ACHN (cell line): ENCODE data around the gene VRK1.

Experiments used
- DNase-seq: peaks from one replicate; pipeline ENCODE4 v3.0.0-alpha.2; 2015
- in situ Hi-C: cut with HindIII; loops from 2 replicates; pipeline ENCODE4 v1.10.0; 2017; ENCODE audit warnings: low sequenced_read_pairs, low pct_ligation_motif_present, low pct_unique_long_range_greater_than_20kb

The VRK1 gene

GRCh38 chr14:96903444-96904023 lies 106.4 kb downstream of the VRK1 start:
- no peak for DNase-seq
- in situ Hi-C loops, result no loop called here

GRCh38 chr14:96904201-96904600 lies 107.0 kb downstream of the VRK1 start:
- DNase-seq, result no peak
- in situ Hi-C loops, result no loop called here

GRCh38 chr14:96905065-96905464 lies 107.9 kb downstream of the VRK1 start:
- in situ Hi-C loops, result no loop called here

GRCh38 chr14:96905825-96906224 lies 108.6 kb downstream of the VRK1 start:
- DNase-seq, result no peak
- in situ Hi-C loops, result no loop called here

More at GRCh38 chr14:96905065-96905464, 107.9 kb downstream of the VRK1 start:
- DNase-seq, result no peak

- in situ Hi-C loops, result no loop called here
- no peak for DNase-seq
Observed at GRCh38 chr14:96906434-96906833, 109.3 kb downstream of the VRK1 start.

- in situ Hi-C loops, result no loop called here
- no peak for DNase-seq
Observed at GRCh38 chr14:96909841-96910364, 112.7 kb downstream of the VRK1 start.

GRCh38 chr14:96911499-96912149 lies 114.4 kb downstream of the VRK1 start:
- DNase-seq, result no peak
- in situ Hi-C loops, result no loop called here

GRCh38 chr14:96914571-96915128 lies 117.5 kb downstream of the VRK1 start:
- in situ Hi-C loops, result no loop called here
- DNase-seq, result no peak

GRCh38 chr14:96915478-96915877 lies 118.3 kb downstream of the VRK1 start:
- DNase-seq, result no peak
- in situ Hi-C loops, result no loop called here

- no peak for DNase-seq
- in situ Hi-C loops, result no loop called here
Observed at GRCh38 chr14:96916751-96917150, 119.6 kb downstream of the VRK1 start.

GRCh38 chr14:96917442-96917963 lies 120.3 kb downstream of the VRK1 start:
- DNase-seq, result no peak
- in situ Hi-C loops, result no loop called here

- in situ Hi-C loops, result no loop called here
- DNase-seq, result no peak
Observed at GRCh38 chr14:96920023-96920422, 122.8 kb downstream of the VRK1 start.

- no peak for DNase-seq
- in situ Hi-C loops, result no loop called here
Observed at GRCh38 chr14:96920820-96921219, 123.6 kb downstream of the VRK1 start.

- in situ Hi-C loops, result no loop called here
- no peak for DNase-seq
Observed at GRCh38 chr14:96922986-96923385, 125.8 kb downstream of the VRK1 start.

GRCh38 chr14:96925422-96925821 lies 128.2 kb downstream of the VRK1 start:
- no peak for DNase-seq
- in situ Hi-C loops, result no loop called here

- no peak for DNase-seq
- in situ Hi-C loops, result no loop called here
Observed at GRCh38 chr14:96926001-96926400, 128.8 kb downstream of the VRK1 start.

GRCh38 chr14:96928779-96929380 lies 131.7 kb downstream of the VRK1 start:
- in situ Hi-C loops, result no loop called here
- DNase-seq, result no peak

GRCh38 chr14:96929950-96930349 lies 132.8 kb downstream of the VRK1 start:
- in situ Hi-C loops, result no loop called here
- DNase-seq, result no peak

- no peak for DNase-seq
- in situ Hi-C loops, result no loop called here
Observed at GRCh38 chr14:96930526-96930925, 133.3 kb downstream of the VRK1 start.
